H9 (cell line): ENCODE results near the gene LRP1B. TPM values are rescaled to one million over a fixed set of nuclear protein-coding genes. Genes with fewer than 3 reads are reported as not detected.

Experiments
- DNase-seq: peaks from one replicate; pipeline ENCODE4 v3.0.0-alpha.2; 2017
- H2AFZ ChIP-seq: one replicate; pipeline ENCODE4 v1.6.1; 2013; ENCODE audit warnings: mild to moderate bottlenecking, low read length, control low read depth, moderate library complexity
- H2AK5ac ChIP-seq: 2 replicates; pipeline ENCODE4 v1.6.1; 2013; ENCODE audit warnings: low read length, control low read depth, mixed read lengths; ENCODE audit not compliant: insufficient read length
- H2BK120ac ChIP-seq: one replicate; pipeline ENCODE4 v1.6.1; 2013; ENCODE audit warnings: low read depth, mild to moderate bottlenecking, low read length, control low read depth, inconsistent platforms; ENCODE audit not compliant: poor library complexity, severe bottlenecking
- H2BK12ac ChIP-seq: 2 replicates; pipeline ENCODE4 v1.6.1; 2013; ENCODE audit warnings: low read length, control low read depth, mixed read lengths, low read depth; ENCODE audit not compliant: insufficient read length
- H2BK15ac ChIP-seq: 2 replicates; pipeline ENCODE4 v1.6.1; 2013; ENCODE audit warnings: low read depth, low read length, control low read depth
- H2BK20ac ChIP-seq: one replicate; pipeline ENCODE4 v1.6.1; 2013; ENCODE audit warnings: low read depth, mild to moderate bottlenecking, low read length, control low read depth, inconsistent platforms; ENCODE audit not compliant: poor library complexity, severe bottlenecking
- H2BK5ac ChIP-seq: 2 replicates; pipeline ENCODE4 v1.6.1; 2013; ENCODE audit warnings: low read length, control low read depth, mixed read lengths; ENCODE audit not compliant: insufficient read length
- H3K14ac ChIP-seq: 2 replicates; pipeline ENCODE4 v1.6.1; 2013; ENCODE audit warnings: low read length, control low read depth; ENCODE audit not compliant: insufficient read depth
- H3K18ac ChIP-seq: 2 replicates; pipeline ENCODE4 v1.6.1; 2013; ENCODE audit warnings: low read depth, mild to moderate bottlenecking, mixed read lengths, low read length, control low read depth; ENCODE audit not compliant: insufficient read length
- H3K23ac ChIP-seq: 2 replicates; pipeline ENCODE4 v1.6.1; 2013; ENCODE audit warnings: low read length, control low read depth, mixed read lengths, low read depth; ENCODE audit not compliant: insufficient read length
- H3K23me2 ChIP-seq: 2 replicates; pipeline ENCODE4 v1.6.1; 2013; ENCODE audit warnings: low read depth, mild to moderate bottlenecking, mixed read lengths, low read length, control low read depth; ENCODE audit not compliant: insufficient read length, poor library complexity, severe bottlenecking
- H3K27ac ChIP-seq: 2 replicates; pipeline ENCODE4 v1.5.1; 2013; ENCODE audit warnings: low read length, control low read depth, mixed read lengths, low read depth; ENCODE audit not compliant: insufficient read length
- H3K27me3 ChIP-seq: 2 replicates; pipeline ENCODE4 v1.6.1; 2013; ENCODE audit warnings: low read length, control low read depth, inconsistent platforms; ENCODE audit not compliant: insufficient read depth
- H3K4ac ChIP-seq: 2 replicates; pipeline ENCODE4 v1.6.1; 2013; ENCODE audit warnings: low read depth, mild to moderate bottlenecking, control low read depth, inconsistent platforms, low read length, moderate library complexity
- H3K4me1 ChIP-seq: 2 replicates; pipeline ENCODE4 v1.6.1; 2013; ENCODE audit warnings: low read length, control low read depth, inconsistent platforms; ENCODE audit not compliant: insufficient read depth
- H3K4me2 ChIP-seq: 2 replicates; pipeline ENCODE4 v1.6.1; 2013; ENCODE audit warnings: low read length, control low read depth, mixed read lengths; ENCODE audit not compliant: insufficient read length, insufficient read depth
- H3K56ac ChIP-seq: 2 replicates; pipeline ENCODE4 v1.6.1; 2013; ENCODE audit warnings: low read depth, mild to moderate bottlenecking, mixed read lengths, low read length, control low read depth; ENCODE audit not compliant: insufficient read length
- H3K79me1 ChIP-seq: 2 replicates; pipeline ENCODE4 v1.6.1; 2013; ENCODE audit warnings: low read depth, mild to moderate bottlenecking, moderate library complexity, low read length, control low read depth, inconsistent platforms; ENCODE audit not compliant: insufficient read depth, poor library complexity, severe bottlenecking
- H3K79me2 ChIP-seq: 2 replicates; pipeline ENCODE4 v1.6.1; 2013; ENCODE audit warnings: low read length, control low read depth, inconsistent platforms; ENCODE audit not compliant: insufficient read depth
- H3K9ac ChIP-seq: 2 replicates; pipeline ENCODE4 v1.6.1; 2013; ENCODE audit warnings: low read length, control low read depth, mixed read lengths; ENCODE audit not compliant: insufficient read length; ENCODE audit errors: extremely low read depth
- H3K9me3 ChIP-seq: one replicate; pipeline ENCODE4 v1.6.1; 2013; ENCODE audit warnings: low read depth, low read length, inconsistent platforms; ENCODE audit not compliant: control insufficient read depth
- H3T11ph ChIP-seq: one replicate; pipeline ENCODE4 v1.6.1; 2013; ENCODE audit warnings: mild to moderate bottlenecking, low read length, control low read depth, inconsistent platforms
- H4K20me1 ChIP-seq: one replicate; pipeline ENCODE4 v1.6.1; 2013; ENCODE audit not compliant: control insufficient read depth, insufficient read length, insufficient read depth
- H4K5ac ChIP-seq: 2 replicates; pipeline ENCODE4 v1.6.1; 2013; ENCODE audit warnings: low read depth, mild to moderate bottlenecking, mixed read lengths, low read length, control low read depth; ENCODE audit not compliant: insufficient read length
- H4K8ac ChIP-seq: replicated peaks from 2 replicates; pipeline ENCODE4 v1.6.1; 2013; ENCODE audit warnings: low read length, control low read depth, mixed read lengths, low read depth; ENCODE audit not compliant: insufficient read length
- H4K91ac ChIP-seq: 2 replicates; pipeline ENCODE4 v1.6.1; 2013; ENCODE audit warnings: low read depth, mild to moderate bottlenecking, moderate library complexity, mixed read lengths, low read length, control low read depth; ENCODE audit not compliant: insufficient read length
- H3K27ac Mint-ChIP-seq, 3 experiments: 2 replicates in 2 of 3; 3 replicates in 1 of 3; pipeline ENCODE4 v1.8.0; 2020 to 2021; ENCODE audit warnings: mixed read lengths in 3 of 3, mild to moderate bottlenecking in 1 of 3, moderate library complexity in 1 of 3
- H3K27me3 Mint-ChIP-seq: 2 replicates; pipeline ENCODE4 v1.8.0; 2021; ENCODE audit warnings: low read depth, mild to moderate bottlenecking, moderate library complexity, mixed read lengths
- H3K36me3 Mint-ChIP-seq, 3 experiments: 2 replicates in 2 of 3; 3 replicates in 1 of 3; pipeline ENCODE4 v1.8.0; 2020 to 2021; ENCODE audit warnings: low read depth in 3 of 3, mixed read lengths in 3 of 3; ENCODE audit not compliant: insufficient read depth in 1 of 3
- H3K4me1 Mint-ChIP-seq, 2 experiments: 2 replicates each; pipeline ENCODE4 v1.8.0; 2020; ENCODE audit warnings: mixed read lengths in 2 of 2
- H3K4me3 Mint-ChIP-seq, 2 experiments: 2 replicates in 1 of 2; 3 replicates in 1 of 2; pipeline ENCODE4 v1.8.0; 2020 to 2021; ENCODE audit warnings: mild to moderate bottlenecking in 2 of 2, mixed read lengths in 2 of 2, moderate library complexity in 1 of 2
- H3K9me3 Mint-ChIP-seq, 2 experiments: 2 replicates in 1 of 2; 3 replicates in 1 of 2; pipeline ENCODE4 v1.8.0; 2020; ENCODE audit warnings: mild to moderate bottlenecking in 2 of 2, mixed read lengths in 2 of 2, moderate library complexity in 1 of 2
- CTCF ChIP-seq: fragments of 200-600 bp; sonication (generic); conservative IDR thresholded peaks from 3 replicates; pipeline ENCODE4 v1.8.0; 2021; ENCODE audit warnings: antibody characterized with exemption, mild to moderate bottlenecking
- WGBS: extraction: QIAGEN DNeasy Blood & Tissue Kit; methylation state at CpG from one replicate; pipeline ENCODE4 v1.1.7; 2013; ENCODE audit warnings: missing lambda C conversion rate, low lambda C conversion rate, mixed read lengths; ENCODE audit not compliant: insufficient read length; ENCODE audit errors: extremely low coverage; 5-methylcytosine and 5-hydroxymethylcytosine counted together
- total RNA-seq: library from RNA; stranded (reverse); gene quantifications from 2 replicates; pipeline ENCODE4 v1.2.1, GENCODE V29; 2021

Gene LRP1B
- total RNA-seq, 1 experiment from 2014 or later = not detected

GRCh38 chr2:141703501-141703900 is 427.3 kb downstream of the LRP1B start:
- Mint-ChIP-seq H3K36me3 (no peaks in the 10 kb centered on the region), H3K27me3 (no peaks in the 10 kb centered on the region), H3K9me3 (no peaks in the 10 kb centered on the region), H3K4me3 (no peak overlapping the region), H3K4me1 (peaks cover 6% of the 10 kb centered on the region in 2 experiments), H3K27ac (no peak overlapping the region)
- no peaks in the 10 kb centered on the region for H3K9me3 ChIP-seq
- H2BK12ac ChIP-seq = no peak overlapping the region
- H2AFZ ChIP-seq = no peak overlapping the region
- no peak overlapping the region for H2BK5ac ChIP-seq
- no peak overlapping the region for H2BK20ac ChIP-seq
- H2BK120ac ChIP-seq = no peak overlapping the region
- no peak overlapping the region for H3K27ac ChIP-seq
- H3T11ph ChIP-seq = no peak overlapping the region
- 0 out of 2 replicates have a peak, but pooled peaks cover 3% of the 10 kb centered on the region for H3K4me1 ChIP-seq
- H3K79me2 ChIP-seq = no peaks in the 10 kb centered on the region
- DNase-seq = no peak
- no peak overlapping the region for H3K4ac ChIP-seq
- TF ChIP-seq CTCF = no peak
- H3K79me1 ChIP-seq = no peaks in the 10 kb centered on the region
- H2BK15ac ChIP-seq = no peak overlapping the region
- H3K56ac ChIP-seq = no peak overlapping the region
- H4K5ac ChIP-seq = no peak overlapping the region
- H2AK5ac ChIP-seq = no peak overlapping the region
- H3K9ac ChIP-seq = no peak overlapping the region
- H3K4me2 ChIP-seq = no peak overlapping the region
- no peak overlapping the region for H4K8ac ChIP-seq
- H3K14ac ChIP-seq = no peak overlapping the region
- H3K23ac ChIP-seq = no peak overlapping the region
- H4K91ac ChIP-seq = no peak overlapping the region
- no peaks in the 10 kb centered on the region for H3K27me3 ChIP-seq
- no CpG with 5 or more reads among the region's 3 CpGs for WGBS
- no peak overlapping the region for H3K18ac ChIP-seq
- H3K23me2 ChIP-seq = no peaks in the 10 kb centered on the region
- H4K20me1 ChIP-seq = no peaks in the 10 kb centered on the region
